GM19099 (cell line): ENCODE results near the gene SBK3.

Experiments used
- POLR2A ChIP-seq: IDR thresholded peaks from 3 replicates; pipeline ENCODE4 v1.6.1; 2011; ENCODE audit warnings: low read depth; ENCODE audit not compliant: insufficient read length; ENCODE audit errors: extremely low read depth

SBK3 gene

DNA sequence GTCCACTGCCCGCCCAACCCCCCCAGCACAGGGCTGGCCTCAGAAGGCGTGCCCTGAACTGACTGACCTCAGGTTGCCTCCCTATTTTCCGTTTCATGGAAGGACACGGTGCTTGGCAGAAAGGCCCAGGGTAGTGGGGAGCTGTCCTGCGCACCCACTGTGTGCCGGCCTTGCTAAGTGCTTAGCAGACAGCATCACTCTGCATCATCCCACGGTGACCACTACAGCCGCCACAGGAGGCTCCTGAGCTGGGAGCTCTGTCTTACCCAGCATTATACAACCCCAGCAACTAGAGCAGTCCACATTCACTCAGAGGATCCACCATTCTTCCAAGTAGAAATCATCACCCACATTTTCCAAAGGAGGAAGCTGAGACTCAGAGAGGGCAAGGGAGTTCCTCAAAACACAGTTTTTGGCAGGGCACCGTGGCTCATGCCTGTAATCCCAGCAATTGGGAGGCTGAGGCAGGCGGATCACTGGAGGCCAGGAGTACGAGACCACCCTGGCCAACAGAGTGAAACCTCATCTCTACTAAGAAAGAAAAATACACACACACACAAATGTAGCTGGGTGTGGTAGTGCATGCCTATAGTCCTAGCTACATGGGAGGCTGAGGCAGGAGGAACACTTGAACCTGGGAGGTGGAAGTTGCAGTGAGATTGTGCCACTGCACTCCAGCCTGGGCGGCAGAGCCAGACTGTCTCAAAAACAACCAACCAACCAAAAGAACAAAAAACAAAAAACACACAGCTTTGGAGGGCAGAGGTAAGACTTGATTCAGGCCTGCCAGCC, 10.0 kb downstream of the SBK3 start:
- no peak for TF ChIP-seq POLR2A

DNA sequence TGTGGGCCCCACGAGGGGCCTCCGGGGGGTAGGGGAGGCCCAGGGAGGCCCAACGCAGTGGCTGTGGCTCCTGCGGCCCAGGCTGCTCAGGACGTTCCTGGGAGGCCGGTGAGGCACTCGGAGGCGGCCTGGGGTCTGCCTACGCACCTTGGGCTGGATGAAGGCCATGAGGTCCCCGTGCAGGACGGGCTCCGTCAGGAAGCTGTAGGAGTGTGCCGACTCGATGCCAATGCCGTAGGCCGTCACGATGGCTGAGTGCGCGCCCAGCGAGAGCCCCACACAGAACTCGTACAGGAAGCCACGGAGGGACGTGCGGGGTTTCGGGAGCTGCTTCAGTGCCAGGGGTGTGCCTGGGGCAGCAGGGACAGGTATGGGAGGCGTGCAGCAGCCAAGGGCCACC, 14.3 kb downstream of the SBK3 start:
- TF ChIP-seq POLR2A, result no peak

GRCh38 chr19:55529636-55530234, 15.6 kb downstream of the SBK3 start:
- no peak for TF ChIP-seq POLR2A

DNA sequence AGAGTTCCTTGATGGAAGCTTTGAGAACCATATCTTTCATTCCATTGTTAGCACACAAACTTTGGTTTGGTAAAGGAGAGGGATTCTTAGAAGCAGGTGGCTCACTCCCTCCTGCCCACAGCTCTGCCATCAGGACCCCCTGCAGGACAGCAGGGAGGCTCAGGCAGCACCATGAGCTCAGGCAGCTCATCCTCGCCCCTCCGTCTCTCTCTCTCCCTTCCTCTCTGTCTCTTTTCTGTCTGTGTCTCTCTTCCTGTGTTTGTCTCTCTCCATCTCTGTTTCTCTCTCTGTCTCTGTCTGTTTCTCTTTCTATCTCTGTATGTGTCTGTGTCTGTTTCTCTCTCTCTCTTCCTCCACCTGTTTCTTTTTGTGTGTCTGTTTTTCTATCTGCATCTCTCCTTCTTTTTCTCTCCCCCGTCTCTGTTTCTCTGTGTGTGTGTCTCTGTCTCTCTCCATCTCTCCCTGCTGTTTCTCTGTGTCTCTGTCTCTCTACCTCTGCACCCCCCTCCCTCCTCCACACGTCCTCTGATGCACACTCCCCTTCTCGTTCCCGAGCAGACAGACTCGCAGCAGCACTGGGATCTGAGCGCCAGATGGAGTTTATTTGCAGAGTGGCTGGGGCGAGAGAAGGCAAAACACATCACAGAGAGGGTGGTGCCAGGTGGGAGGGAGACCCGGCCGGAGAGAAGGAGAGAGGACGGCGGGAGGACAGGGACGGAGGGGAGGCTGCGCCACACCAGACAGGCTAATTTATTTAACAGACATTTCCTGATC, 17.1 kb downstream of the SBK3 start:
- TF ChIP-seq POLR2A, result no peak

DNA sequence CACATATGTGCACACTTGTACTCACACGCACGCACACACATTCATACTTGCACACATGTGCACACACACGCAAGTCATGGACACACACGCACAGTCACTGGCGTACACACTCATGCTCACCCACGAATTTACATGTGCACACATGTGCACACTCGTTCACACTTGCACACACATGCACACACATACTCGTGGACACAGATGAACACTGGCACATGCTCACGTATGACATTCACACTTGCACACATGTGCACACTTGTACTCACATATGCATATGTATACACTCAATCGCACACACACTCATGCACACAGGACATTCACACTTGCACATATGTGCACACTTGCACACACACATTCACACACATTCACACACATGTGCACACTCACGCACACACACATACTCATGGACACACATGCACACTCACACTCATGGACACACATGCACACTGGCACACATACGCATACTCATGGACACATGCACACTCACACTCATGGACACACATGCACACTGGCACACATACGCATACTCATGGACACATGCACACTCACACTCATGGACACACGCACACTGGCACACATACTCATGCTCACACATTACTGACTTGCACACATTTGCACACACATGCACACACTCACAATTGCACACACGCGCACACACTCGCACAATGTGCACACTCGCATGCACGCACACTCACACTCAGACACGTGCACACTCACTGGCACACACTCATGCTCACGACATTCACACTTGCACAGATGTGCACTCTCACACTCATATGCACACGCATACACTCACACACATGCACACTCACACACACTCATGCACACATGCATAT, 17.9 kb downstream of the SBK3 start:
- no peak for TF ChIP-seq POLR2A

- TF ChIP-seq POLR2A, result no peak
These were observed 18.8 kb downstream of the SBK3 start for GRCh38 chr19:55526216-55527196.

DNA sequence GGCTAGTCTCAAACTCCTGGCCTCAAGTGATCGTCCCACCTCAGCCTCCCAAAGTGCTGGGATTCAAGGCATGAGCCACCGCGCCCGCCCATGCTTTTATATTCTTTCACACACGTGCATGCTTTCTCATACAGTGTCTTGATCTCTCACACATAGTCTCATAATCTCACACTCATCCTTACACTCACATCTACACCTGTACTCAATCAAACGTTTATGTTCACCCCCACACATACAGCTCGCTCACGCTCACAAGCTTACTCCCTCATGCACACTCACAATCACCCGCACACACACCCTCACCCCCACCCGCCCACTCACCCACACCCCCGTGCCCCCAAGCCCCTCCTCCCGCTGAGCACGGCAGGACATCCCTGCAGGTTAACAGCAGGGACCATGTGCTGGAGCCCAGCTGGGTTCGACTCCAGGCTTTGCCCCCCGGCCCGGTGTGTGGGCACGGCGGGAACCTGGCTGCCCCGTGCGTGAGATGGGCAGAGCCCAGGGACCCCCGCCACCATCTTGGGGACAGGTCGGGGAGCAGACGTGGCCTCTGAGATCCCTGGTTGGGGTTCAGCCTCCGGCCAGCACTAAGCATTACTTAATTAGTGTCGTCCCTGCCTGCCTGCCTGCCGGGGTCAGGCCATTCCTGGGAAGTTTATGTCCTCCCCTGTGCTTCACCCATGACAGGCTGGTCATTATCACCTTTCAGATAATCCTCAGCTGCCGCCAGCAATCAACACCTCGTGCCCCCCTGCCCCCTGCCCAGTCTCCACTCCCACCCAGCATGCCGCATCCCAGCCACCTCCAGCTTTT, 19.8 kb downstream of the SBK3 start:
- TF ChIP-seq POLR2A, result no peak

DNA sequence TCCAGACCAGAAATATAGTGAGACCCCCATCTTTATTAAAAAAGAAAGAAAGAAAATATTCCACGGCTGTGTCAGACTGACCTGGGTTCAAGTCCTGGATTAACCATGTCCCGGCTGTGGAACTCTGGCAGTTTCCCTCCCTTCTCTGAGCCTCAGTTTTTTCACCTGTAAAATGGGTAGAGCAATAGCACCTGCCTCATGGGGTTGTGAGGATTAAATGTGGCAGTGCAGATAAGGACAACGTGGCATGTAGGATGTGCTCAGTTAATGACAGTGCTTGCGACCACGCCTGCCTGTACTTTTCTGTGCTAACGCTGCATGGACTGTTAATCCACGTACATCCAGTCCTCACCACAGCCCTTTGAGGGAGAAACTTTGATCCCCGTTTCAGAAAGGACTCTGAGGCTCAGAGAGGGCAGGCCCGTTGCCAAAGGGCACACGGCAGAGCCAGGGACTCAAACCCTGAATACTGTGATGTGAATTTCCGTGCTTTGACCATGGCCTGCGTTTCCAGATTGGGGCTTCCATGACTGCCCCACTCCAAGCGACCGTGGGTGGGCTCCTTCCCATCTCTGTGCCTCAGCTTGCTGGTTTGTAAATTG, 24.6 kb downstream of the SBK3 start:
- no peak for TF ChIP-seq POLR2A

DNA sequence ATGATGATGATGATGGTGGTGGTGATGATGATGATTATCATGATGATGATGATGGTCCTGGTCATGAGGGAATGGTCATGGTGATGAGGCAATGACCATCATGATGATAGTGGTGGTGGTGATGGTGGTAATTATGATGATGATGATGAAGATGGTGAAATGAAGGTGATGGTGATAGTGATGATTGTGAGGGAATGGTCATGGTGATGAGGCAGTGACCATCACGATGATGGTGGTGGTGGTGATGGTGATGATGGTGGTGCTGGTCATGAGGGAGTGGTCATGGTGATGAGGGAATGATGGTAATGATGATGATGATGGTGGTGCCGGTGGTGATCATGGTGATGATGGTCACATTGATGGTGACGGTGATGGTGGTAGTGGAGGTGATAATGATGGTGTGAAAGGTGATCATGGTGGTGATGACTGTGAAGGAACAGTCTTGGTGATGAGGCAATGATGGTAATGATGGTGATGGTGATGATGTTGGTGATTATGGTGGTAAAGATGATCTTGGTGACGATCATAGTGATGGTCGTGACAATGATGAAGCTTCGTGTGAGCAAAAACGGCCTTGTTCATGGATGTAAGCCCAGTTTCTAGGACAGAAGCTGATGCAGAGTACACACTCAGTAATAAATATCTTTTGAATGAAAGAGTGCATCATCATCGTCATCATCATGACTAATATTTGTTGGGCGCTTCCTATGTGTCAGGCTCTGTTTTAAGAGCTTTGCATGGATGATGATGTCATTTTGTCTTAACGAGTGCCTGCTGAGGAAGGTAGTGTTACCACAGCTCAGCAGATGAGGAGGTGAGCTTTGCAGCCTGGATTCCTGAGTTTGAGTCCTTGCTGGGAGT, 25.7 kb downstream of the SBK3 start:
- no peak for TF ChIP-seq POLR2A

DNA sequence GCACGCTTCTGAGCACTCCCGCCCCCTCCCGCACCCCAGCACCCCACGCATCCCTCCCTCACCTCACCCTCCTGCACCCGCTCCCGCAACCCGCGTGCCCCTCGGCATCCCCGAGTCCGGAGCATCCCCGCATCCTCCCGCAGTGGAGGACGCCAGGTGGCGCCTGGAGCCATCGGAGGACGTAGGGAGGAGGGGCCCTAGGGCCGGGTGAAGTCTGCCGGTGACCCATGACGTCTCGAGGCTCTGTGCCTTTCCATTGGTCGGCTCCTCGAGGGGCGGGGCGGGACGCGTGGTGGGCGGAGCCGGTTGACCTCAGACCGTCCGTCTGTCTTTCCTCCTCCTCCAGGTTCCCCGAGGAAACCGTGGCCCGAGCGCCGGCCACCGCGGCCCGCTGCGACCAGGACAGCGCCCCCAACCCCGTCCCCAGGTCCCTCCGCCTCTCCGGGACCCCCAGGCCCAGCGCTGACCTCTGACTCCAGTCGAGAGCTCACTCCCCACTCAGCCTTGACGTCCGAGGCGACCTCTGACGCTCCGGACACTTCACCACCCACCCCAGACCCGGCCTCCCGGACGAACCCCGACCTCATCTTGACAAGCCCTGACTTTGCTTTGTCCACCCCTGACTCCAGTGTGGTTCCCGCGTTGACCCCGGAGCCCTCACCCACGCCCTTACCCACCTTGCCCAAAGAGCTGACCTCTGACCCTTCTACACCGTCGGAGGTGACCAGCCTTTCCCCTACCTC, 28.3 kb downstream of the SBK3 start:
- TF ChIP-seq POLR2A, result peak; percentile 44

DNA sequence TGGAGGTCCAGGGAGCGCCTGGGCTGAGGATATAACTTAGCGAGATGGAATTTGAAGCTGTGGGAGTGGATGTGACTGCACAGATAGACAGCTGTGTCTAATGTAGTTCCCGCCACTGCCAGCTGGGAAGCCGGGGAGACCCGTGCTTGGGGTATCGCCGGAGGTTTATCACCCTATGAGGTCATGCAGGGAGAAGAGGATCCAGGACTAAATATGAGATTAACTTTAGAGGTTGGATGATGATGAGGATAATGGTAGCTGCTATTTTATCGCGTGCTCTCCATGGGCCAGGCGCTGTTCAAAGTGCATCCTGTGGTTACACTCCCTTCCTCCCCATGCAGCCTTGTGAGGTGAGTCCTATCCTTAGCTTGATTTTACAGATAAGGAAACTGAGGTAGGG, 37.2 kb downstream of the SBK3 start:
- TF ChIP-seq POLR2A, result no peak
